Ishikawa (cell line): Measurements from ENCODE around the gene ACE.

Experiments used
- CEBPB ChIP-seq: IDR thresholded peaks from 2 replicates; pipeline ENCODE4 v1.6.1; 2012
- CREB1 ChIP-seq: IDR thresholded peaks from 2 replicates; pipeline ENCODE4 v1.6.1; 2012; ENCODE audit warnings: low read depth
- EGR1 ChIP-seq: IDR thresholded peaks from 2 replicates; pipeline ENCODE4 v1.6.1; 2012
- EP300 ChIP-seq: IDR thresholded peaks from 2 replicates; pipeline ENCODE4 v1.6.1; 2012; ENCODE audit warnings: borderline replicate concordance
- FOXM1 ChIP-seq: IDR thresholded peaks from 2 replicates; pipeline ENCODE4 v1.6.1; 2012; ENCODE audit warnings: low read depth, borderline replicate concordance
- RAD21 ChIP-seq: IDR thresholded peaks from 2 replicates; pipeline ENCODE4 v1.6.1; 2012; ENCODE audit warnings: low read depth
- TAF1 ChIP-seq: IDR thresholded peaks from 2 replicates; pipeline ENCODE4 v1.6.1; 2012; ENCODE audit warnings: low read depth, mild to moderate bottlenecking
- TCF12 ChIP-seq: IDR thresholded peaks from 2 replicates; pipeline ENCODE4 v1.6.1; 2012; ENCODE audit warnings: low read depth
- TEAD4 ChIP-seq: IDR thresholded peaks from 2 replicates; pipeline ENCODE4 v1.6.1; 2012
- YY1 ChIP-seq: IDR thresholded peaks from 2 replicates; pipeline ENCODE4 v1.6.1; 2012; ENCODE audit warnings: low read depth
- TF ChIP-seq, protein P1 (sequence below): IDR thresholded peaks from 2 replicates; pipeline ENCODE4 v1.6.1; 2012
- TF ChIP-seq, protein P2 (sequence below): IDR thresholded peaks from 2 replicates; pipeline ENCODE4 v1.6.1; 2012; ENCODE audit warnings: low read depth, mild to moderate bottlenecking
- TF ChIP-seq, protein P3 (sequence below): IDR thresholded peaks from 2 replicates; pipeline ENCODE4 v1.6.1; 2012

DNA sequence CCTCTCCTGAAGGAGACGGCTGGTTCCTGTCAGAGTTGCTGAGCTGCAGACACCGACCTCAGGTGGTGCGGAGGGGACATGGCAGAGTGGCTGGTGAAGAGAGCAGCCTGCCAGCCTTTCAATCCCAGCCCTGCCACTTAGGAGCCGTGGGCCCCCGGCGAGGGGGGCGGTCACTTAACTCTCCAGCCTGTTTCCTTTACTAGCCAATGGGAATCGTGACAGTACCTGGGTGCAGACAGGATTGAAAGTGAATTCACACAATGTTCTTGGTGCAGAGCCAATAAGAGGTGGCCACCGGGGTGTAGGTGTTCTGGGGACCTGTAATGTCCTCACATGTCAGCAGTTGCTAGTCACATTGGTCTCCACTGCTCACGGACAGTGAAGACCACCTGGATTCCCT is 13.5 kb downstream of the ACE start:
- TF ChIP-seq, protein P1, sequence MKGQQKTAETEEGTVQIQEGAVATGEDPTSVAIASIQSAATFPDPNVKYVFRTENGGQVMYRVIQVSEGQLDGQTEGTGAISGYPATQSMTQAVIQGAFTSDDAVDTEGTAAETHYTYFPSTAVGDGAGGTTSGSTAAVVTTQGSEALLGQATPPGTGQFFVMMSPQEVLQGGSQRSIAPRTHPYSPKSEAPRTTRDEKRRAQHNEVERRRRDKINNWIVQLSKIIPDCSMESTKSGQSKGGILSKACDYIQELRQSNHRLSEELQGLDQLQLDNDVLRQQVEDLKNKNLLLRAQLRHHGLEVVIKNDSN: no peak
- no peak for TF ChIP-seq EP300
- TF ChIP-seq EGR1: no peak
- TF ChIP-seq YY1: no peak
- no peak for TF ChIP-seq CEBPB
- TF ChIP-seq TCF12: no peak
- TF ChIP-seq TEAD4: no peak
- TF ChIP-seq CREB1: no peak
- no peak for TF ChIP-seq FOXM1
- no peak for TF ChIP-seq RAD21
- TF ChIP-seq TAF1: no peak
- TF ChIP-seq, protein P2, sequence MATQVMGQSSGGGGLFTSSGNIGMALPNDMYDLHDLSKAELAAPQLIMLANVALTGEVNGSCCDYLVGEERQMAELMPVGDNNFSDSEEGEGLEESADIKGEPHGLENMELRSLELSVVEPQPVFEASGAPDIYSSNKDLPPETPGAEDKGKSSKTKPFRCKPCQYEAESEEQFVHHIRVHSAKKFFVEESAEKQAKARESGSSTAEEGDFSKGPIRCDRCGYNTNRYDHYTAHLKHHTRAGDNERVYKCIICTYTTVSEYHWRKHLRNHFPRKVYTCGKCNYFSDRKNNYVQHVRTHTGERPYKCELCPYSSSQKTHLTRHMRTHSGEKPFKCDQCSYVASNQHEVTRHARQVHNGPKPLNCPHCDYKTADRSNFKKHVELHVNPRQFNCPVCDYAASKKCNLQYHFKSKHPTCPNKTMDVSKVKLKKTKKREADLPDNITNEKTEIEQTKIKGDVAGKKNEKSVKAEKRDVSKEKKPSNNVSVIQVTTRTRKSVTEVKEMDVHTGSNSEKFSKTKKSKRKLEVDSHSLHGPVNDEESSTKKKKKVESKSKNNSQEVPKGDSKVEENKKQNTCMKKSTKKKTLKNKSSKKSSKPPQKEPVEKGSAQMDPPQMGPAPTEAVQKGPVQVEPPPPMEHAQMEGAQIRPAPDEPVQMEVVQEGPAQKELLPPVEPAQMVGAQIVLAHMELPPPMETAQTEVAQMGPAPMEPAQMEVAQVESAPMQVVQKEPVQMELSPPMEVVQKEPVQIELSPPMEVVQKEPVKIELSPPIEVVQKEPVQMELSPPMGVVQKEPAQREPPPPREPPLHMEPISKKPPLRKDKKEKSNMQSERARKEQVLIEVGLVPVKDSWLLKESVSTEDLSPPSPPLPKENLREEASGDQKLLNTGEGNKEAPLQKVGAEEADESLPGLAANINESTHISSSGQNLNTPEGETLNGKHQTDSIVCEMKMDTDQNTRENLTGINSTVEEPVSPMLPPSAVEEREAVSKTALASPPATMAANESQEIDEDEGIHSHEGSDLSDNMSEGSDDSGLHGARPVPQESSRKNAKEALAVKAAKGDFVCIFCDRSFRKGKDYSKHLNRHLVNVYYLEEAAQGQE: no peak
- TF ChIP-seq, protein P3, sequence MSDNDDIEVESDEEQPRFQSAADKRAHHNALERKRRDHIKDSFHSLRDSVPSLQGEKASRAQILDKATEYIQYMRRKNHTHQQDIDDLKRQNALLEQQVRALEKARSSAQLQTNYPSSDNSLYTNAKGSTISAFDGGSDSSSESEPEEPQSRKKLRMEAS: no peak
